AG04450 (cell line): ENCODE results near the gene TYMS. TPM values are rescaled to one million over a fixed set of nuclear protein-coding genes. Genes with fewer than 3 reads are reported as not detected.
A peak's percentile ranks its signal among the peaks of the same experiment; 100 is the strongest.

Experiments used
- CTCF ChIA-PET: fragments of 300-600, 350-600 bp; formaldehyde crosslinking; extraction: SDS; loops from one replicate; lab custom pipeline; 2022; ENCODE audit warnings: antibody characterized with exemption, inconsistent platforms; lab: Charles Lee
- POLR2A ChIA-PET: fragments of 350-600 bp; formaldehyde crosslinking; extraction: SDS; loops from one replicate; lab custom pipeline; 2021; ENCODE audit warnings: antibody characterized with exemption, inconsistent platforms; lab: Yijun Ruan, JAX
- DNase-seq: peaks from one replicate; pipeline ENCODE4 v3.0.0-alpha.2; 2011; ENCODE audit warnings: low read depth, low spot score
- H3K27ac ChIP-seq: one replicate; pipeline ENCODE4 v1.5.1; 2012; ENCODE audit warnings: low read depth, low read length, control low read depth
- H3K27me3 ChIP-seq: one replicate; pipeline ENCODE4 v1.6.0; 2012; ENCODE audit warnings: low read length; ENCODE audit not compliant: control insufficient read depth, insufficient read depth
- H3K4me3 ChIP-seq: 2 replicates; pipeline ENCODE4 v1.5.1; 2011; ENCODE audit warnings: mild to moderate bottlenecking, low read depth, low read length, control low read depth
- H3K9me3 ChIP-seq: 2 replicates; pipeline ENCODE4 v1.5.1; 2012; ENCODE audit warnings: low read length; ENCODE audit not compliant: control insufficient read depth, insufficient read depth
- polyA plus RNA-seq: library from polyadenylated mRNA; depleted of rRNA; stranded (reverse); fragments of >200 nt; gene quantifications from 2 replicates; pipeline ENCODE4 v1.2.3, GENCODE V29; 2011
- TF ChIP-seq, protein P1 (sequence below): IDR thresholded peaks from 2 replicates; pipeline ENCODE4 v1.5.1; 2011; ENCODE audit warnings: low read depth, low read length, control low read depth, inconsistent platforms

TYMS gene
- polyA plus RNA-seq, 1 experiment, result 43.0 TPM

DNA sequence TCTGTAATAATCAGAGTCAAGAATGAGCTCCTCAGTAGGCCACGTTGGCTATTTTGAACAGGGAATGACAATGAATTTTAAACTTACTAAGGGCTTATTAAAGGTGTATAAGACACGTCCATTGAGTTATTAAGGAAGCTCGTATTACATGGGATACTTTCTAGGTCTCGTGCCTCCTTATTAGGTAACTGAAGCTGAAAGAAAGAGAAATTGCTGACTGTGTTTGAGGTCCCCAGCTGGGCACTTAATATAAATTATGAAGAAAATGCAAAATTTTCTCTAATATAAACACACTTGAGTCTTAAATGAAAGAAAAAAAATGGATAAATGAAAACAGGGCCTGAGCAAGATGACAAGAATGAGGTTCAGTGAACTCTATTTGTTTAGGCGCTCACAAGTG, 38.8 kb upstream of the TYMS start:
- no peak for DNase-seq
- CTCF ChIA-PET, result interaction anchor here (0.5 to 7.2 kb wide), 5 partner anchors 7 to 332 kb away, joined by 4 to 50 read pairs (median 12); no protein-coding TSS in a partner anchor

DNA sequence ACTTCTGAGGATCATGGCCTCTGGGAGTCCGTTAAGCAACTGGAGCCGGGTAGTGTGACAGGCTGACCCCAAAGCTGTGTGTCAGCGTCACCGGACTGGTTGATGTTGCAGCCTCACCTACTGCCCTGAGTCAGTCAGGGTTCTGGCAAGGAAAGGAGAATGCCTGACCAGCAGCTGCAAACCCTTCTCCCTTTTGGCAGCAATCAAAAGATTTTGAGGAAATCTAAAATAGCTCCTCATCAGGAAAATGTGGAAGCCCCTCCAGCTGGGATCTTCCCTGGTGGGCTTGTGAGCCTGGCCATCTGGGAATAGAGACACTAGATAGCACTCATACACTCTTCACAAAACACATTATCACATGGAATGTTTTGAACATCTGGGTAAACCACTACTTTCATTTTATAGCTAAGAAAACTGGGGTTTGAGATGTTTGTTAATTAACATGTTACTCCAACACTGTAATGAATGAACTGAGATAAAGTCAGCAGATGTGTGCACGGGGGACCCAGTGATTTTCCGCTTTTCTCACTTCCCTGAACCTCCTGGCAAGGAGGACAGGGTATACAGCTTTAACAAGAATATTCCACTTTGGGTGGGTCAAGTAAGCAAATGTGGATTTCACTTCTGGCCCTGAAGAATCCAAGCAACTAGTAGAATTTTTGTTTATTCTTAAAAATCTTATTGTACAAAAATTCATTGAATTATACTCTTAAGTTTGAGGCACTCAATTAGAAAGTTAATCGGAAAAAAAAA, 36.0 kb upstream of the TYMS start:
- no peak overlapping the region for H3K27ac ChIP-seq
- no peaks in the 10 kb centered on the region for H3K9me3 ChIP-seq
- ChIA-PET CTCF (interaction anchor here (0.6 to 9.8 kb wide), 6 partner anchors 109 to 343 kb away, joined by 3 to 129 read pairs (median 8); no protein-coding TSS in a partner anchor), POLR2A (no interaction called here)
- no peak overlapping the region for H3K4me3 ChIP-seq
- no peak for DNase-seq
- TF ChIP-seq, protein P1, sequence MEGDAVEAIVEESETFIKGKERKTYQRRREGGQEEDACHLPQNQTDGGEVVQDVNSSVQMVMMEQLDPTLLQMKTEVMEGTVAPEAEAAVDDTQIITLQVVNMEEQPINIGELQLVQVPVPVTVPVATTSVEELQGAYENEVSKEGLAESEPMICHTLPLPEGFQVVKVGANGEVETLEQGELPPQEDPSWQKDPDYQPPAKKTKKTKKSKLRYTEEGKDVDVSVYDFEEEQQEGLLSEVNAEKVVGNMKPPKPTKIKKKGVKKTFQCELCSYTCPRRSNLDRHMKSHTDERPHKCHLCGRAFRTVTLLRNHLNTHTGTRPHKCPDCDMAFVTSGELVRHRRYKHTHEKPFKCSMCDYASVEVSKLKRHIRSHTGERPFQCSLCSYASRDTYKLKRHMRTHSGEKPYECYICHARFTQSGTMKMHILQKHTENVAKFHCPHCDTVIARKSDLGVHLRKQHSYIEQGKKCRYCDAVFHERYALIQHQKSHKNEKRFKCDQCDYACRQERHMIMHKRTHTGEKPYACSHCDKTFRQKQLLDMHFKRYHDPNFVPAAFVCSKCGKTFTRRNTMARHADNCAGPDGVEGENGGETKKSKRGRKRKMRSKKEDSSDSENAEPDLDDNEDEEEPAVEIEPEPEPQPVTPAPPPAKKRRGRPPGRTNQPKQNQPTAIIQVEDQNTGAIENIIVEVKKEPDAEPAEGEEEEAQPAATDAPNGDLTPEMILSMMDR, result no peak
- H3K27me3 ChIP-seq, result peaks cover 34% of the 10 kb centered on the region

More for the DNA sequence above, 38.8 kb upstream of the TYMS start:
- Histone ChIP-seq H3K9me3 (no peaks in the 10 kb centered on the region), H3K4me3 (no peak overlapping the region), H3K27ac (no peak overlapping the region), H3K27me3 (peaks cover 31% of the 10 kb centered on the region)
- POLR2A ChIA-PET, result no interaction called here
- TF ChIP-seq, protein P1, result no peak

DNA sequence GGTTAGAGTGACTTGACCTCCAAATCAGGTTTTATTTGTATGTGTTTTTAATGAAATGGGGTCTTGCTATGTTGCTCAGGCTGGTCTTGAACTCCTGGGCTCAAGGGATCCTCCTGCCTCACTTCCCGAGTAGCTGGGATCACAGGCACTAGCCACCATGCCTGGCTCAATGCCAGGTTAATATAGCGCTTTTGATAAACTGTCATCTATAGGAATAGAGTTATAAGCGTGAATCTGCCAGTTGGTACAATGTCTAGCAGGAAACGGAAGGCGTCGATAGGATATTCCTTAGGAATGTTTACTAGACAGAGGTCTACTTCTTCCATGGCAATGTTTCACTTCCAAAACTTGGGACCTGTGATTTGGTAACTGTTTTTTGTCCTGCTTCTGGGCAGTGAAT, 35.2 kb upstream of the TYMS start:
- Histone ChIP-seq H3K27me3 (peaks cover 34% of the 10 kb centered on the region), H3K4me3 (no peak overlapping the region), H3K9me3 (no peaks in the 10 kb centered on the region), H3K27ac (no peak overlapping the region)
- POLR2A ChIA-PET, result no interaction called here
- no peak for DNase-seq
- CTCF ChIA-PET, result interaction anchor here (0.6 to 9.8 kb wide), 4 partner anchors 26 to 218 kb away, joined by 3 to 178 read pairs (median 66); no protein-coding TSS in a partner anchor
- TF ChIP-seq, protein P1, result no peak

DNA sequence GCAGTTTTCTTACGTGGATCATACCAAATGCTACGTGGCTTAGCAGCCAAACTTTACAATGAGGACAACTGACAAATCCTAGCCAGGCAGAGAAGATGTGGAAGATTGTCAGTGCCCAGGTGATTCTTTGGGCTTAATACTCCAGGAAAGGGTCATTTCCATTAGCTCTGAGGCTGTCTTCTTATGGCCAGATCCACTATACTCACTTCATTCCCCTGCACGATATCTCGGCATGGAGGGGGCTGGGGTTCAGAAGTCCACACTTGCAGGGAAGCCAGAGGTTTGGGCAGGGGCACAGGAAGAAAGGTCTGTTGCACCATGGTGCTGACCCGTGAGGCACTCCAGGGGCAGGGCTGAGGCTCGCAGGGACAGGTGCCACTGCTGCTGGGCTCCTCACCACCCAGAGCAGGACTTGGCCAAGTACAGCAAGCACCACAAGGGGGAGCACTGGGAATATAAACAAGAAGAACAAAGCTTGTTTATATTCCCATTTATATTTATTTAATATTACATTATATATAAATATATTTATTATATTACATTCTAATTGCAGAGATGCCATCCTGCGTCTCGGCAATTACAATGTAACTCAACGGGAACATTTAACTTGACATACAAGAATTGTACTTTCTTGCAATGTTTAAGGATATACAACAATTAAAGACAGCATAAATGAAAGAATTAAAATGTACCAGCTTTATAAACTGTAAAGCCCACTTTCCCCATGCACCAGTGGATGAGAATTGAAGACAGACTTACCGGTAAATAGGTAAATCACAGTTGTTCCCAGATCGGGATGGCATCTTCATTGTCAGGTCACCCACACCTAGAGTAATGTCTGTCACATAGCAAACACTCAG, 33.5 kb upstream of the TYMS start:
- H3K9me3 ChIP-seq, result no peaks in the 10 kb centered on the region
- H3K27me3 ChIP-seq, result peaks cover 32% of the 10 kb centered on the region
- no peak overlapping the region for H3K27ac ChIP-seq
- CTCF ChIA-PET, result interaction anchor here (0.5 to 9.8 kb wide), 52 partner anchors 9 to 381 kb away, joined by 3 to 178 read pairs (median 3); partner anchors contain the start of gene THOC1
- DNase-seq, result peak; percentile 56
- no peak overlapping the region for H3K4me3 ChIP-seq
- TF ChIP-seq, protein P1, result peak; percentile 77
- POLR2A ChIA-PET, result interaction anchor here (0.6 kb wide), 1 partner anchor 15 kb away, joined by 5 read pairs; no protein-coding TSS in a partner anchor
